ENCODE measurements around the gene PIANP.
A peak's percentile ranks its signal among the peaks of the same experiment; 100 is the strongest.

DNA sequence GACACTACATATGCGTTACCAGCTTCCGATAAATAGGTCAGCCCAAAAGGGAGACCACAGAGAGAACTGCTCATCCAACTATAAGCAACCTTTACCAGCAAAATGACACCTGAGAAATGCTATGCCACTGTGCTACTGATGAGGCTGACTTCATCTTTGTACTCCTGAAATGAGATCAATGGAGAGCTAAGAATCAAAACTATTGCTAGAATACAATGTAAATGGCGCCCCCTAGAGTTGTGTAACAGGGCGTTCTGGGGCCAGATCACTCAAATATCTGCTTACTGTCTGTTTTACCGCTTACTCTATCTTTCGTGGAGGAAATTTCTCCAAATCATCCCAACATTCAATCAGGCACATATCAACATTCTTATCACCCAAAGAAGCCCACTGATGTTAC lies 16.0 kb downstream of the PIANP start:
- TF ChIP-seq, protein P1, sequence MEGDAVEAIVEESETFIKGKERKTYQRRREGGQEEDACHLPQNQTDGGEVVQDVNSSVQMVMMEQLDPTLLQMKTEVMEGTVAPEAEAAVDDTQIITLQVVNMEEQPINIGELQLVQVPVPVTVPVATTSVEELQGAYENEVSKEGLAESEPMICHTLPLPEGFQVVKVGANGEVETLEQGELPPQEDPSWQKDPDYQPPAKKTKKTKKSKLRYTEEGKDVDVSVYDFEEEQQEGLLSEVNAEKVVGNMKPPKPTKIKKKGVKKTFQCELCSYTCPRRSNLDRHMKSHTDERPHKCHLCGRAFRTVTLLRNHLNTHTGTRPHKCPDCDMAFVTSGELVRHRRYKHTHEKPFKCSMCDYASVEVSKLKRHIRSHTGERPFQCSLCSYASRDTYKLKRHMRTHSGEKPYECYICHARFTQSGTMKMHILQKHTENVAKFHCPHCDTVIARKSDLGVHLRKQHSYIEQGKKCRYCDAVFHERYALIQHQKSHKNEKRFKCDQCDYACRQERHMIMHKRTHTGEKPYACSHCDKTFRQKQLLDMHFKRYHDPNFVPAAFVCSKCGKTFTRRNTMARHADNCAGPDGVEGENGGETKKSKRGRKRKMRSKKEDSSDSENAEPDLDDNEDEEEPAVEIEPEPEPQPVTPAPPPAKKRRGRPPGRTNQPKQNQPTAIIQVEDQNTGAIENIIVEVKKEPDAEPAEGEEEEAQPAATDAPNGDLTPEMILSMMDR (IDR thresholded peaks at IDR 0.05; ENCODE audit: low read depth, low read length), result peak; percentile 75
- no peak for TF ChIP-seq EZH2phosphoT487 (IDR thresholded peaks at IDR 0.05; ENCODE audit: low read depth)
